Sigmoid colon (tissue), 7 donors: ENCODE data around the gene SCT. TPM values are rescaled to one million over a fixed set of nuclear protein-coding genes. Genes with fewer than 3 reads are reported as not detected.

Experiments
- DNase-seq: peaks from one replicate; pipeline ENCODE4 v3.0.0-alpha.2; 2019
- H3K27ac ChIP-seq, 4 donors: fragments of 200-600 bp; sonication (generic); one replicate each; pipeline ENCODE4 v1.5.1; 2016 to 2019; ENCODE audit warnings: mild to moderate bottlenecking in 1 of 4
- H3K27me3 ChIP-seq, 3 donors: fragments of 200-600 bp; sonication (generic); one replicate each; pipeline ENCODE4 v1.5.1; 2019; ENCODE audit warnings: mild to moderate bottlenecking in 1 of 3
- H3K36me3 ChIP-seq, 4 donors: fragments of 200-600 bp; sonication (generic); one replicate each; pipeline ENCODE4 v1.5.1; 2016 to 2019
- H3K4me1 ChIP-seq, 4 donors: fragments of 200-600 bp; sonication (generic); one replicate each; pipeline ENCODE4 v1.5.1; 2017 to 2019
- H3K4me3 ChIP-seq, 4 donors: fragments of 200-600 bp; sonication (generic); one replicate each; pipeline ENCODE4 v1.5.1; 2017 to 2019; ENCODE audit warnings: mild to moderate bottlenecking in 2 of 4, moderate library complexity in 1 of 4
- H3K9me3 ChIP-seq, 4 donors: fragments of 200-600 bp in 3 of 4; sonication (generic) in 3 of 4; one replicate each; pipeline versions ENCODE4 v1.5.1 to v1.6.1; 2013 to 2019
- CTCF ChIP-seq, 4 experiments: fragments of 450-650 bp in 3 of 4; fragments of 200-600 bp in 1 of 4; IDR thresholded peaks; one replicate each; pipeline ENCODE4 v1.5.1; 2016 to 2019; ENCODE audit warnings: antibody characterized with exemption in 4 of 4, mild to moderate bottlenecking in 3 of 4, moderate library complexity in 2 of 4
- EP300 ChIP-seq, 4 donors: sonication (generic); formaldehyde crosslinking; IDR thresholded peaks; one replicate each; pipeline ENCODE4 v1.6.1; 2017; ENCODE audit warnings: antibody characterized with exemption in 4 of 4
- POLR2A ChIP-seq, 2 donors: fragments of 450-650 bp; IDR thresholded peaks; one replicate each; pipeline ENCODE4 v1.6.1; 2016; ENCODE audit warnings: antibody characterized with exemption in 2 of 2, mild to moderate bottlenecking in 2 of 2, moderate library complexity in 2 of 2
- POLR2AphosphoS5 ChIP-seq, 4 donors: sonication (generic); formaldehyde crosslinking; IDR thresholded peaks; one replicate each; pipeline ENCODE4 v1.6.1; 2017; ENCODE audit warnings: antibody characterized with exemption in 4 of 4
- WGBS, 2 donors: extraction: QIAGEN DNeasy Blood & Tissue Kit; methylation state at CpG; one replicate each; pipeline ENCODE4 v1.1.7; 2013; 5-methylcytosine and 5-hydroxymethylcytosine counted together
- intact Hi-C: fragments of 100-400 bp; cut with DNase I; formaldehyde crosslinking; loops from one replicate; pipeline ENCODE4 v1.15.1; 2023
- polyA plus RNA-seq, 3 donors: library from polyadenylated mRNA; stranded (reverse); fragments of 200-250 nt; gene quantifications; one replicate each; pipeline ENCODE4 v1.2.3, GENCODE V29; 2013
- total RNA-seq, 4 donors: library from RNA; depleted of rRNA; stranded (reverse); fragments of >200 nt; gene quantifications; one replicate each; pipeline ENCODE4 v1.1.0, GENCODE V29; 2016
- donor health status: healthy with polysubstance abuse.
- donor health status: Bipolar disorder and iron deficiency.
- donor health status: healthy.

Gene SCT
- total and polyA plus RNA-seq, 7 donors: 1.1 TPM; not detected in 6

GRCh38 chr11:607971-608659 lies 18.9 kb downstream of the SCT start:
- intact Hi-C loops: no loop called here
- no peaks in the 10 kb centered on the region for H3K27me3 ChIP-seq
- DNase-seq: no peak
- WGBS, 2 donors: 91 to 94% methylated on average over 45 of the region's 45 CpGs
- TF ChIP-seq POLR2AphosphoS5 (IDR thresholded peaks at IDR 0.05) (no peak), POLR2A (IDR thresholded peaks at IDR 0.05) (no peak), EP300 (IDR thresholded peaks at IDR 0.05) (no peak), CTCF (IDR thresholded peaks at IDR 0.05) (no peak)
- no peaks in the 10 kb centered on the region for H3K9me3 ChIP-seq
- no peak overlapping the region for H3K27ac ChIP-seq
- H3K36me3 ChIP-seq: peaks cover 32 to 100% (median 90%) of the 10 kb centered on the region in 4 donors
- H3K4me1 ChIP-seq: peaks cover 0 to 11% (median 4%) of the 10 kb centered on the region in 4 donors
- no peak overlapping the region for H3K4me3 ChIP-seq

- H3K4me1 ChIP-seq: peaks cover 0 to 6% (median 2%) of the 10 kb centered on the region in 4 donors
- WGBS, 2 donors: 93 to 94% methylated on average over 35 of the region's 35 CpGs
- H3K36me3 ChIP-seq: peaks cover 34 to 100% (median 88%) of the 10 kb centered on the region in 4 donors
- no peaks in the 10 kb centered on the region for H3K27me3 ChIP-seq
- H3K9me3 ChIP-seq: no peaks in the 10 kb centered on the region
- TF ChIP-seq CTCF (IDR thresholded peaks at IDR 0.05) (no peak), POLR2AphosphoS5 (IDR thresholded peaks at IDR 0.05) (no peak), POLR2A (IDR thresholded peaks at IDR 0.05) (no peak), EP300 (IDR thresholded peaks at IDR 0.05) (no peak)
- H3K27ac ChIP-seq: peak overlapping the region in 2 of 4 donors; percentile 55 to 77
- DNase-seq: no peak
- intact Hi-C loops: no loop called here
- no peak overlapping the region for H3K4me3 ChIP-seq
Measured at GRCh38 chr11:607020-607780, 19.8 kb downstream of the SCT start.

DNA sequence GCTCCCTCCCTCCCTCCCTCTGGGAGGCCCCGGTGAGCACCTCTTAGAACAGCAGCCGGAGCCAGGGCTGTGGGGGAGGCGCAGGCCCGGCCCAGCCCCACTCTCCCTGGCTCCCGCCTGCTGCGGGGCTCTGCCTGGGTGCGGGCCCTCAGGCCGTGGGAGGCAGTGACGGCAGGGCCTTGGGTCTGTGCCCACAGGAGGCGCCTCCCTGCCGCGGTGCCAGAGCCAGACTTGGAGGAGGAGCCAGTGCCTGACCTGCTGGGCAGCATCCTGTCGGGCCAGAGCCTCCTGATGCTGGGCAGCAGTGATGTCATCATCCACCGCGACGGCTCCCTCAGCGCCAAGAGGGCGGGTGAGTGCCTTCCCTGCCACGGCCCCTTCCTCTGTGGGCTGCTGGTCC lies 20.7 kb downstream of the SCT start:
- WGBS, 2 donors: 64 to 84% methylated on average over 19 of the region's 19 CpGs
- no peak for TF ChIP-seq EP300 (IDR thresholded peaks at IDR 0.05)
- peak in 1 of 4 donors; percentile 28 for TF ChIP-seq POLR2AphosphoS5 (IDR thresholded peaks at IDR 0.05)
- Histone ChIP-seq H3K27me3 (no peaks in the 10 kb centered on the region), H3K9me3 (no peaks in the 10 kb centered on the region), H3K4me1 (peaks cover 0 to 6% (median 2%) of the 10 kb centered on the region in 4 donors), H3K4me3 (no peak overlapping the region), H3K36me3 (peaks cover 39 to 100% (median 90%) of the 10 kb centered on the region in 4 donors), H3K27ac (peak overlapping the region; percentile 55 to 77 (median 64))
- peak; percentile 86 for DNase-seq
- intact Hi-C loops: no loop called here

GRCh38 chr11:605286-606129 lies 21.5 kb downstream of the SCT start:
- intact Hi-C loops: no loop called here

More at GRCh38 chr11:605286-606129, 21.5 kb downstream of the SCT start:
- Histone ChIP-seq H3K4me3 (no peak overlapping the region), H3K36me3 (peaks cover 35 to 100% (median 89%) of the 10 kb centered on the region in 4 donors), H3K27me3 (no peaks in the 10 kb centered on the region), H3K27ac (peak overlapping the region; percentile 55 to 77 (median 64)), H3K4me1 (peaks cover 0 to 6% (median 2%) of the 10 kb centered on the region in 4 donors), H3K9me3 (no peaks in the 10 kb centered on the region)
- no peak for TF ChIP-seq EP300 (IDR thresholded peaks at IDR 0.05)
- no peak for TF ChIP-seq CTCF (IDR thresholded peaks at IDR 0.05)
- no peak for TF ChIP-seq POLR2A (IDR thresholded peaks at IDR 0.05)
- no peak for TF ChIP-seq POLR2AphosphoS5 (IDR thresholded peaks at IDR 0.05)
- 96% methylated on average over 33 of the region's 33 CpGs for WGBS, 2 donors
- no peak for DNase-seq
